Measurements from ENCODE around the gene RRP9.

The RRP9 gene

DNA sequence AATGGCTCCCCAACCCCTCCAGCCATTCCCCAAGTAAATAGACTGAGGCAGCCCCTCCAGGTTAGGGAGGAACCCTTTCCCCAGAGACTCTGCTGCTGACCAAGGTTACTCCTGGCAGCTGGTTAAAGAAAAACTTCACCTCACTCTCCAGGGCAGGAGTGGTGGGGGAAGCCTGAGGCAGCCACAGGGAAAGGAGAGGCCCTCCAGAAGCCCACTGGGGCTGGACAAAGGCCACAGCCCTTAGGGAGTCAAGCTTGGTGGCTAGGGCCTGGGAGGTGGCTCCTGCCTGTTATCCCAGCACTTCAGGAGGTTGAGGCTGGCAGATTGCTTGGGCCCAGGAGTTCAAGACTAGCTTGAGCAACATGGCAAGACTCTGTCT is 42.6 kb upstream of the RRP9 start:
- no peak overlapping the region for H3K4me3 ChIP-seq (ENCODE audit: low read depth, low read length)
- DNase-seq (ENCODE audit: low read depth, low spot score), result no peak
- TF ChIP-seq, protein P1, sequence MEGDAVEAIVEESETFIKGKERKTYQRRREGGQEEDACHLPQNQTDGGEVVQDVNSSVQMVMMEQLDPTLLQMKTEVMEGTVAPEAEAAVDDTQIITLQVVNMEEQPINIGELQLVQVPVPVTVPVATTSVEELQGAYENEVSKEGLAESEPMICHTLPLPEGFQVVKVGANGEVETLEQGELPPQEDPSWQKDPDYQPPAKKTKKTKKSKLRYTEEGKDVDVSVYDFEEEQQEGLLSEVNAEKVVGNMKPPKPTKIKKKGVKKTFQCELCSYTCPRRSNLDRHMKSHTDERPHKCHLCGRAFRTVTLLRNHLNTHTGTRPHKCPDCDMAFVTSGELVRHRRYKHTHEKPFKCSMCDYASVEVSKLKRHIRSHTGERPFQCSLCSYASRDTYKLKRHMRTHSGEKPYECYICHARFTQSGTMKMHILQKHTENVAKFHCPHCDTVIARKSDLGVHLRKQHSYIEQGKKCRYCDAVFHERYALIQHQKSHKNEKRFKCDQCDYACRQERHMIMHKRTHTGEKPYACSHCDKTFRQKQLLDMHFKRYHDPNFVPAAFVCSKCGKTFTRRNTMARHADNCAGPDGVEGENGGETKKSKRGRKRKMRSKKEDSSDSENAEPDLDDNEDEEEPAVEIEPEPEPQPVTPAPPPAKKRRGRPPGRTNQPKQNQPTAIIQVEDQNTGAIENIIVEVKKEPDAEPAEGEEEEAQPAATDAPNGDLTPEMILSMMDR (IDR thresholded peaks at IDR 0.05; ENCODE audit: low read depth, low read length), result no peak
- in situ Hi-C loops (cut with HindIII; ENCODE audit: low sequenced_read_pairs), result no loop called here

DNA sequence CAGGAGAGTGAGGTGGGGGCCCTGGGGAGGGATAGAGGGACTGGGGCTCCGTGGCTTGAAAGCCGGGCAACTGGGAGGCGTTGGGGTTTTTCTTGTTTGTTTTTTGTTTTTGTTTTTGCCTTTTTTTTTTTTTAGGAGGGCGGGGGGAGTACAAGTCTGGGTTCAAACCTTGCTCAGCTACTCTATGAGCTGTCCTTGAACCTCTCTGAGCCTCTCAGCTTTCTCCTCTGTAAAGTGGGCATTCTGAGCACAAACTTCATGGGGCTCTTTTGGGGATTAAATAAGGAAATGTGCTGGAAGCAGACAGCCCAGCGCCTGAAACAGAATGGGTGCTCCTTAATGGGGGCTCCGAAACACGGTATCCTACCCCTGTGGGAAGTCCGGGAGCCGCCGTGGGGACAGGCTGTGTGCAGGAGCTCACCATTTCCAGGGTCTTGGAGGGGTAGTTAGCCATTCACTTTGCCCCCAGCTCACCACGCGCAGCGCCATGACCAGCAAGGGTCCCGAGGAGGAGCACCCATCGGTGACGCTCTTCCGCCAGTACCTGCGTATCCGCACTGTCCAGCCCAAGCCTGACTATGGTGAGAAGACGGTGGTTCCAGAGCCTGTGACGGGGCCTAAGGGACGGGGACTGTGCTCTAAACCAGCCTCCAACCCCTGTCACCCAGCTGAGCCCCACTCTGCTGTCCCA is 42.0 kb upstream of the RRP9 start:
- in situ Hi-C loops (cut with HindIII; ENCODE audit: low sequenced_read_pairs), result no loop called here
- peak overlapping the region; percentile 65 for H3K4me3 ChIP-seq (ENCODE audit: low read depth, low read length)
- TF ChIP-seq, protein P1 (IDR thresholded peaks at IDR 0.05; ENCODE audit: low read depth, low read length), result no peak
- DNase-seq (ENCODE audit: low read depth, low spot score), result no peak

- peak; percentile 86 for DNase-seq (ENCODE audit: low read depth, low spot score)
- TF ChIP-seq, protein P1 (IDR thresholded peaks at IDR 0.05; ENCODE audit: low read depth, low read length), result no peak
- H3K4me3 ChIP-seq (ENCODE audit: low read depth, low read length), result peak within 1 kb of the TSS; percentile 65
- in situ Hi-C loops (cut with HindIII; ENCODE audit: low sequenced_read_pairs), result no loop called here
Measured at GRCh38 chr3:51982838-51983577, 41.3 kb upstream of the RRP9 start, which contains the start of gene ACY1. Gene ACY1, plus strand, starts transcription at chr3:51983535. Its CDS starts 530 bp downstream, at chr3:51984065.

GRCh38 chr3:51982352-51982837 is 40.7 kb upstream of the RRP9 start:
- peak overlapping the region; percentile 65 for H3K4me3 ChIP-seq (ENCODE audit: low read depth, low read length)
- in situ Hi-C loops (cut with HindIII; ENCODE audit: low sequenced_read_pairs), result no loop called here
- TF ChIP-seq, protein P1 (IDR thresholded peaks at IDR 0.05; ENCODE audit: low read depth, low read length), result peak; percentile 49
- DNase-seq (ENCODE audit: low read depth, low spot score), result no peak

- in situ Hi-C loops (cut with HindIII; ENCODE audit: low sequenced_read_pairs), result no loop called here
- no peak overlapping the region for H3K4me3 ChIP-seq (ENCODE audit: low read depth, low read length)
- DNase-seq (ENCODE audit: low read depth, low spot score), result no peak
- TF ChIP-seq, protein P1 (IDR thresholded peaks at IDR 0.05; ENCODE audit: low read depth, low read length), result no peak
Measured at GRCh38 chr3:51980253-51980652, 38.5 kb upstream of the RRP9 start.

DNA sequence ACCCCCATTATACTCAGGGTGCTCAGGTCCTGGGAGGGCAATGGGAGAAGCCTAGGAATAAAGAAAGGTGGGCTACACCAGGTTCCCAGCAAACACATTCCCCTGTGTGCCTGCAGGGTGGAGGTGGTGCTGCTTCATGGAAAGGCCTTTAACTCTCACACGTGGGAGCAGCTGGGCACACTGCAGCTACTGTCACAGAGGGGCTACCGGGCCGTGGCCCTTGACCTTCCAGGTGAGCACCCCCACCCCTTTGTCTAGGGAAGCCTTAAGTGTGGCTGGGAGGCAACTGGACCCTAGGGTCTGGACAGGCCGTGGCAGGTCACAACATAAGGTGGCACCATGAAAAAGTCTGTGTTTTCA is 36.4 kb upstream of the RRP9 start:
- in situ Hi-C loops (cut with HindIII; ENCODE audit: low sequenced_read_pairs), result no loop called here
- TF ChIP-seq, protein P1 (IDR thresholded peaks at IDR 0.05; ENCODE audit: low read depth, low read length), result no peak

More for the DNA sequence above, 36.4 kb upstream of the RRP9 start:
- no peak overlapping the region for H3K4me3 ChIP-seq (ENCODE audit: low read depth, low read length)
- DNase-seq (ENCODE audit: low read depth, low spot score), result no peak
